Fibroblast of the aortic adventitia (primary cell): ENCODE data around the gene ZNF511. TPM values are rescaled to one million over a fixed set of nuclear protein-coding genes. Genes with fewer than 3 reads are reported as not detected.
"Not testable (repeated sequence)": the region's sequence is repeated elsewhere in the genome, so short reads cannot be mapped to it uniquely, and the experiment has no call there.

Source experiments
- DNase-seq: peaks from one replicate; pipeline ENCODE4 v3.0.0-alpha.2; 2010; ENCODE audit warnings: low read depth
- H3K4me3 ChIP-seq: 2 replicates; pipeline ENCODE4 v1.5.1; 2011; ENCODE audit warnings: low read depth, mild to moderate bottlenecking, control low read depth, low read length, moderate library complexity
- total RNA-seq: library from RNA; depleted of rRNA; stranded (reverse); fragments of >200 nt; gene quantifications from 2 replicates; pipeline ENCODE4 v1.2.3, GENCODE V29; 2012; ENCODE audit warnings: low replicate concordance
- TF ChIP-seq, protein P1 (sequence below): IDR thresholded peaks from 2 replicates; pipeline ENCODE4 v1.5.1; 2011; ENCODE audit warnings: mild to moderate bottlenecking, low read length, control low read depth, inconsistent platforms; ENCODE audit not compliant: insufficient read depth

ZNF511 gene
- total RNA-seq, 1 donor = 22.1 TPM

DNA sequence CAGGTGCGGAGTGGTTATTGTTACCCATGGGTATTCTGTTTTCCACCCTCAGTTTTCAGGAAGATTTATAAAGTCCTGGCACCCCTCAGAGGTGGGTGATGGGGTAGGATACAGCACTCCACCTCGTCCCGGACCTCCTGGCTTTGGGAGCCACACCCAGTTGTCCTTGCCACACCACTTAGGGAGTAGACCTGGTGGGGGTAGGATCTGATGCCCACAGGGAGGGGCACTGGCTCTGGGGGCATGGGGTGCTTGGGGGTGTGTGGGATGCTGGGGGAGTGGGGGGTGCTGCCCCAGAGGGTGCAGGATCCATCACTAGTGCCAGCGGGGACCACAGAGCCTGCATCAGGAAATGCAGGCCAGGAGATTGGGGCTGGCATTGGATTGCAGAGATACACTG is 4.5 kb downstream of the ZNF511 start:
- TF ChIP-seq, protein P1, sequence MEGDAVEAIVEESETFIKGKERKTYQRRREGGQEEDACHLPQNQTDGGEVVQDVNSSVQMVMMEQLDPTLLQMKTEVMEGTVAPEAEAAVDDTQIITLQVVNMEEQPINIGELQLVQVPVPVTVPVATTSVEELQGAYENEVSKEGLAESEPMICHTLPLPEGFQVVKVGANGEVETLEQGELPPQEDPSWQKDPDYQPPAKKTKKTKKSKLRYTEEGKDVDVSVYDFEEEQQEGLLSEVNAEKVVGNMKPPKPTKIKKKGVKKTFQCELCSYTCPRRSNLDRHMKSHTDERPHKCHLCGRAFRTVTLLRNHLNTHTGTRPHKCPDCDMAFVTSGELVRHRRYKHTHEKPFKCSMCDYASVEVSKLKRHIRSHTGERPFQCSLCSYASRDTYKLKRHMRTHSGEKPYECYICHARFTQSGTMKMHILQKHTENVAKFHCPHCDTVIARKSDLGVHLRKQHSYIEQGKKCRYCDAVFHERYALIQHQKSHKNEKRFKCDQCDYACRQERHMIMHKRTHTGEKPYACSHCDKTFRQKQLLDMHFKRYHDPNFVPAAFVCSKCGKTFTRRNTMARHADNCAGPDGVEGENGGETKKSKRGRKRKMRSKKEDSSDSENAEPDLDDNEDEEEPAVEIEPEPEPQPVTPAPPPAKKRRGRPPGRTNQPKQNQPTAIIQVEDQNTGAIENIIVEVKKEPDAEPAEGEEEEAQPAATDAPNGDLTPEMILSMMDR = no peak
- DNase-seq = no peak
- no peak overlapping the region for H3K4me3 ChIP-seq

DNA sequence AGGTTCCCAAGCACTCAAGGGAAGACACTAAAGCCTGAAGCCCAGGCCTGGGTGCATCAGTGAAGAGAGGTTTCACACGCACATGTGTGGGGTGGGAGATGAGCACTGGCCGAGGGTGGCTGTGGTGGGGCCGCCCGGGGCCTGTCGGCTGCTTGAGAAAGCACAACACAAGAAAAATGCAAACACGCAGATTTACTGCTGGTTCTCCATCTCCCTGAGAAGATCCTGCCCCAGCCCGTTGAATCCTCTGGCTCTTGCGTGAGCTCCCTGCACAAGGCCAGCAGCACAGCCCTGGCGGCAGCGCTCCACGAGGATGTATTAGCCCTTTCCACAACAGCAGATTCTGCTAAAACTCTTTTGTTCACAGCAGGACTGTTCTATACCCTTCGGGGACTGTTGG is 6.2 kb downstream of the ZNF511 start:
- no peak overlapping the region for H3K4me3 ChIP-seq
- TF ChIP-seq, protein P1 = no peak
- DNase-seq = no peak

DNA sequence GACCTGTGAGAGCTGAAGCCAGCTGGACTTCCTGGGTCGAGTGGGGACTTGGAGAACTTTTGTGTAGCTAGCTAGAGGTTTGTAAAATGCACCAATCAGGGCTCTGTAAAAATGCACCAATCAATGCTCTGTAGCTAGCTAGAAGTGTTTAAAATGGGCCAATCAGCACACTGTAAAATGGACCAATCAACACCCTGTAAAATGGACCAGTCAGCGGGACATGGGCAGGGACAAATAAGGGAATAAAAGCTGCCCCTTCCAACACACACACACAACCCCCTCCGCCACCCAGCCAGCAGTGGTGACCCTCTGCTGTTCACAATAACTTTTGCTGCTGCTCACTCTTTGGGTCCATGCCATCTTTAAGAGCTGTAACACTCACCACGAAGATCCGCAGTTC is 7.1 kb downstream of the ZNF511 start:
- TF ChIP-seq, protein P1 = no peak
- no peak overlapping the region for H3K4me3 ChIP-seq
- peak; percentile 5 for DNase-seq

DNA sequence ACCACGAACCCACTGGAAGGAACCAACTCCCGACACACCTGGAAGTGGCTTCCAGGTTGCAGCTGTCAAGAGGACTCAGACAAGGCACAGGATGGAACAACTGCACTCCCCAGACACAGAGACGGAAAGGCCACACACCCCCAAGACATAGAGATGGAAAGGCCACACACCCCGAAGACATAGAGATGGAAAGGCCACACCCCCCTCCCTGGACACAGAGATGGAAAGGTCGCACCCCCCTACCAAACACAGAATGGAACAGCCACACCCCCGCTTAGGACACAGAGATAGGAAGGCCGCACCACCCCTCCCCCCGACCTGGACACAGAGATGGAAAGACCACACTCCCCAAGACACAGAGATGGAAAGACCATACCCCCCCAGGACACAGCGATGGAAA is 7.6 kb downstream of the ZNF511 start:
- TF ChIP-seq, protein P1 = no peak
- H3K4me3 ChIP-seq = no peak overlapping the region
- DNase-seq = no peak

DNA sequence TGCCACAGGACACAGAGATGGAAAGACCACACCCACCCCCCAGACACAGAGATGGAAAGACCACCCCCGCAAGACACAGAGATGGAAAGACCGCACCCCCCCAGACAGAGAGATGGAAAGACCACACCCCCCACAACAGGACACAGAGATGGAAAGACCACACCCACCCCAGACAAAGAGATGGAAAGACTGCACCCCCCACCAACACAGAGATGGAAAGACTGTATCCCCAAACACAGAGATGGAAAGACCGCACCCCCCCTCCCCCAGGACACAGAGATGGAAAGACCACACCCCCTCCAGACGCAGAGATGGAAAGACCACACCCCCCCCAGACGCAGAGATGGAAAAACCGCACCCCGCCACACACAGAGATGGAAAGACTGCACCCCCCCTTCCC is 8.0 kb downstream of the ZNF511 start:
- DNase-seq = no peak
- TF ChIP-seq, protein P1 = no peak
- H3K4me3 ChIP-seq = no peak overlapping the region

DNA sequence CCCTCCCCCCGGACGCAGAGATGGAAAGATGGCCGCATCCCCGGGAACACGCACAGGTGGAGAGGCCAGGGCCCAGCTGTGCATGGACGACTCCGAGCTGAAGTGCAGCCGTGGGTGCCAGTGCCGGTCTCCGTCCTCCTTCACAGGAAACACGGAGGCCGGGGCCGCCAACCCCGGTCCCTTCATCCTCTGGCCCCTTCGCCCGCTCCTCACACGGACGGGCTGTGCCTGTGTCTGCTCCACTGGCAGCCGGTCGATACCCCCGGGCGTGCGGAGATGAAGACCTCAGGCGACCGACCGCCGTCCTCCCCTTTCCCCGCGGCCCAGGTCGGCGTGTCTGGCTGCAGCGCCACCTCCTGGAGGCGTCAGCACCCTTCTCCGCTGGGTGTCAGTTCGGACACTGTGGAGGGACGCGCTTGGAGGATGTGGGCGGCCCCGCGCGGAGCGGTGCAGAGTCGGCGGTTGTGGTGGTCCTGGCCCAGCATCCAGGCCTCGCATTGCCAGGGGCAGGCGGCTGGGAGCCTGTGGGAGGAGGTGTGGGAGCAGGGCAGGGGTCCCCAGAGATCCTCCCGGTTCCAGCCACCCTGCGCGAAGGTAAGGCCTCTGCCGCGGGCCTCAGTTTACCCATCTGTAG is 9.9 kb downstream of the ZNF511 start:
- TF ChIP-seq, protein P1 = peak; percentile 77
- DNase-seq = peak; percentile 36

DNA sequence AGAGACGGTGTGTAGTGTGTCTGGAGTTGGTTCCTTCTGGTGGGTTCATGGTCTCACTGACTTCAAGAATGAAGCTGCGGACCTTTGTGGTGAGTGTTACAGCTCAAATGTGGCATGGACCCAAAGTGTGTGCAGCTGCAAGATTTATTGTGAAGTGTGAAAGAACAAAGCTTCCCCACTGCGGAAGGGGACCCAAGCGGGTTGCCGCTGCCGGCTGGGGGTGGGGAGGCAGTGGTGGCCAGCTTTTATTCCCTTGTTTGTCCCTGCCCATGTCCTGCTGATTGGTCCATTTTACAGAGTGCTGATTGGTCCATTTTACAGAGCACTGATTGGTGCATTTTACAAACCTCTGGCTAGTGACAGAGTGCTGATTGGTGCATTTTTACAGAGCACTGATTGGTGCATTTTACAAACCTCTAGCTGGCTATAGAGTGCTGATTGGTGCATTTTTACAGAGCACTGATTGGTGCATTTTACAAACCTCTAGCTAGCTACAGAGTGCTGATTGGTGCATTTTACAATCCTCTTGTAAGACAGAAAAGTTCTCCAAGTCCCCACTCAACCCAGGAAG is 12.2 kb downstream of the ZNF511 start:
- H3K4me3 ChIP-seq, DNase-seq: not testable (repeated sequence)

More for the DNA sequence above, 9.9 kb downstream of the ZNF511 start:
- peak overlapping the region; percentile 53 for H3K4me3 ChIP-seq

DNA sequence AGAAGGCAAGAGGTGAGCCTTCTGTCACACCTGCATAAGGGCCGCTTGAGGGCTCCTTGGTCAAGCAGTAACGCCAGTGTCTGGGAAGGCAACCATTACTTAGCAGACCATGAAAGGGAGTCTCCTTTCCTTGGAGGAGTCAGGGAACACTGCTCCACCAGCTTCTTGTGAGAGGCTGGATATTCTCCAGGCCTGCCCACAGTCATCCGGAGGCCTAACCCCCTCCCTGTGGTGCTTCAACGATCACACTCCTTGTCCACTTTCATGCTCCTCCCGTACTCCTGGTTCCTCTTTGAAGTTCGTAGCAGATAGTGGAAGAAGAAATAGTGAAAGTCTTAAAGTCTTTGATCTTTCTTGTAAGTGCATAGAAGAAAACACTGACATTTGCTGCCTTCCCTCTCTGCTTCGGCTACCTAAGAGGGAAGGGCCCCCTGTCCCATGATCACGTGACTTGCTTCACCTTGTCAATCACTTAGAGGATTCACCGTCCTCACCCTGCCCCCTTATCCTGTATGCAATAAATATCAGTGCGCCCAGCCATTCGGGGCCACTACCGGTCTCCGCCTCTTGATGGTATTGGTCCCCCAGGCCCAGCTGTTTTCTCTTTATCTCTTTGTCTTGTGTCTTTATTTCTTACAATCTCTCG is 13.5 kb downstream of the ZNF511 start:
- DNase-seq, H3K4me3 ChIP-seq: not testable (repeated sequence)
